Measurements from ENCODE around the gene TMEM259. TPM values are rescaled to one million over a fixed set of nuclear protein-coding genes. Genes with fewer than 3 reads are reported as not detected.
A peak's percentile ranks its signal among the peaks of the same experiment; 100 is the strongest.

Gene TMEM259
- total and polyA plus RNA-seq, 9 of the 15 experiments (the other 6 are each of a cell fraction or from before 2014, with no cell fraction given) = 0.52 to 231 (median 63.6) TPM

GRCh38 chr19:979318-979741 is 41.6 kb downstream of the TMEM259 start (continued):
- no peak for TF ChIP-seq SMAD3 (CRISPR knock-in tag; conservative IDR thresholded peaks at IDR 0.05)
- TF ChIP-seq ZNF740 (CRISPR knock-in tag; IDR thresholded peaks at IDR 0.05) = peak; percentile 58; the same call in 1 of the 2 replicates
- TF ChIP-seq ZNF740 (tag; IDR thresholded peaks at IDR 0.05) = no peak
- TF ChIP-seq ZC3H11A (IDR thresholded peaks at IDR 0.05; ENCODE audit: low read depth, low read length) = no peak
- TF ChIP-seq RBFOX2 (IDR thresholded peaks at IDR 0.05; ENCODE audit: low read depth, low read length) = no peak
- TF ChIP-seq ZNF395 (CRISPR knock-in tag; IDR thresholded peaks at IDR 0.05) = no peak
- TF ChIP-seq ZHX1 (conservative IDR thresholded peaks at IDR 0.05; ENCODE audit: low read length) = no peak
- no peak for TF ChIP-seq ZKSCAN3 (CRISPR knock-in tag; IDR thresholded peaks at IDR 0.05)
- no peak for TF ChIP-seq KLF6 (CRISPR knock-in tag; IDR thresholded peaks at IDR 0.05; ENCODE audit: borderline replicate concordance)
- TF ChIP-seq GTF3C2 (IDR thresholded peaks at IDR 0.05; ENCODE audit: borderline replicate concordance, extremely low read depth, insufficient read length) = no peak
- no peak for TF ChIP-seq ZNF699 (CRISPR knock-in tag; IDR thresholded peaks at IDR 0.05; ENCODE audit: insufficient replicate concordance)
- no peak for TF ChIP-seq FOXA3 (CRISPR knock-in tag; conservative IDR thresholded peaks at IDR 0.05 in 1 of 2, IDR thresholded peaks at IDR 0.05 in 1 of 2)
- no peak for TF ChIP-seq CEBPG (CRISPR knock-in tag; IDR thresholded peaks at IDR 0.05)
- no peak for TF ChIP-seq CEBPG (tag; conservative IDR thresholded peaks at IDR 0.05 in 1 of 2, IDR thresholded peaks at IDR 0.05 in 1 of 2)
- no peak for TF ChIP-seq PTBP1 (IDR thresholded peaks at IDR 0.05; ENCODE audit: low read depth, low read length)
- TF ChIP-seq IRF9 (tag; IDR thresholded peaks at IDR 0.05) = no peak
- TF ChIP-seq CREB1 (IDR thresholded peaks at IDR 0.05) = no peak
- no peak for TF ChIP-seq CREB1 (CRISPR knock-in tag; IDR thresholded peaks at IDR 0.05)
- no peak for TF ChIP-seq DLX4 (CRISPR knock-in tag; IDR thresholded peaks at IDR 0.05)
